Adrenal gland (tissue), 12 donors: ENCODE results near the gene SCT. TPM values are rescaled to one million over a fixed set of nuclear protein-coding genes. Genes with fewer than 3 reads are reported as not detected.

ENCODE experiments used
- DNase-seq, 7 donors: peaks; one replicate each; pipeline ENCODE4 v3.0.0-alpha.2; 2019 to 2020
- H3K27ac ChIP-seq, 5 donors: fragments of 200-600 bp; sonication (generic) in 4 of 5; 1 replicate in 3 of 5; 2 replicates in 2 of 5; pipeline versions ENCODE4 v1.5.1 to v1.8.0; 2016 to 2020; ENCODE audit warnings: mild to moderate bottlenecking in 1 of 5
- H3K27me3 ChIP-seq: fragments of 200-600 bp; 2 replicates; pipeline ENCODE4 v1.8.0; 2021
- H3K36me3 ChIP-seq, 2 donors: fragments of 200-600 bp; replicated peaks in 1 of 2; 1 replicate in 1 of 2; 2 replicates in 1 of 2; pipeline versions ENCODE4 v1.5.1 to v1.8.0; 2018 to 2022
- H3K4me1 ChIP-seq, 2 donors: fragments of 200-600 bp; replicated peaks in 1 of 2; 1 replicate in 1 of 2; 2 replicates in 1 of 2; pipeline versions ENCODE4 v1.5.1 to v1.8.0; 2018 to 2021
- H3K4me3 ChIP-seq, 4 donors: fragments of 200-600 bp; sonication (generic) in 3 of 4; one replicate each; pipeline ENCODE4 v1.5.1; 2016 to 2018
- H3K9me3 ChIP-seq, 3 donors: fragments of 200-600 bp; sonication (generic) in 1 of 3; replicated peaks in 1 of 3; 1 replicate in 2 of 3; 2 replicates in 1 of 3; pipeline versions ENCODE4 v1.5.1 to v1.8.0; 2016 to 2021
- CTCF ChIP-seq, 6 experiments: fragments of 450-650 bp in 4 of 6; fragments of 200-600 bp in 2 of 6; sonication (generic) in 1 of 6; IDR thresholded peaks; 1 replicate in 5 of 6; 2 replicates in 1 of 6; pipeline versions ENCODE4 v1.5.1 to v1.8.0; 2016 to 2021; ENCODE audit warnings: antibody characterized with exemption in 6 of 6, mild to moderate bottlenecking in 2 of 6, moderate library complexity in 1 of 6
- POLR2A ChIP-seq, 2 donors: fragments of 450-650 bp; IDR thresholded peaks; one replicate each; pipeline ENCODE4 v1.6.1; 2017; ENCODE audit warnings: antibody characterized with exemption in 2 of 2, mild to moderate bottlenecking in 2 of 2, moderate library complexity in 1 of 2
- WGBS, 4 donors: extraction: QIAGEN DNeasy Blood & Tissue Kit in 2 of 4; methylation state at CpG; one replicate each; pipeline versions ENCODE4 v1.1.5 to v1.1.7; 2013 to 2017; 5-methylcytosine and 5-hydroxymethylcytosine counted together
- intact Hi-C, 2 donors: fragments of 100-400 bp; cut with DNase I; formaldehyde crosslinking; loops; one replicate each; pipeline versions ENCODE4 v1.14.1 to v1.15.0; 2022 to 2023
- polyA plus RNA-seq, 3 donors: library from polyadenylated mRNA; stranded (reverse); fragments of 200-250 nt in 2 of 3; fragments of 350-450 nt in 1 of 3; fragmentation: Illumina TruSeq in 1 of 3; extraction: RNeasy Lipid Tissue Mini Kit (QIAGEN cat#74804) in 1 of 3; gene quantifications; one replicate each; pipeline ENCODE4 v1.2.3, GENCODE V29; 2013 to 2014
- total RNA-seq, 9 donors: library from RNA; depleted of rRNA in 4 of 9; stranded (reverse); fragments of >200 nt in 4 of 9; fragments of 120-200 nt in 1 of 9; fragmentation: NEBNext Ultra II Directional in 1 of 9; extraction: Animal tissue kit (Norgen Biotek cat#: 25700) in 1 of 9; gene quantifications; one replicate each; pipeline versions ENCODE4 v1.1.0 to v1.2.4, GENCODE V29; 2013 to 2023
- donor health status: healthy with polysubstance abuse.
- donor health status: Bipolar disorder and iron deficiency.
- donor health status: DM: yes; HTN: yes; CAD: no.
- donor health status: DM: no; HTN: no; CAD: no.
- donor health status: DM: no; HTN: no; CAD: no.
- donor health status: DM: yes; HTN: yes; CAD: no.

The SCT gene
- total and polyA plus RNA-seq, 12 donors = 0.61 to 0.67 TPM; not detected in 10

- WGBS, 4 donors = 85 to 91% (median 88%) methylated on average over 17 of the region's 17 CpGs
- no peaks in the 10 kb centered on the region for H3K27me3 ChIP-seq
- no peak for TF ChIP-seq CTCF (IDR thresholded peaks at IDR 0.05)
- no peak for TF ChIP-seq POLR2A (IDR thresholded peaks at IDR 0.05)
- intact Hi-C loops = no loop called here
- no peaks in the 10 kb centered on the region for H3K9me3 ChIP-seq
- peaks cover 39 to 44% of the 10 kb centered on the region in 2 donors for H3K4me1 ChIP-seq
- no peak for DNase-seq
- H3K27ac ChIP-seq = peak overlapping the region in 2 of 5 donors; percentile 20 to 85
- H3K4me3 ChIP-seq = no peak overlapping the region
- H3K36me3 ChIP-seq = peaks cover 0 to 39% of the 10 kb centered on the region in 2 donors
Observed at GRCh38 chr11:581752-582151, 45.2 kb downstream of the SCT start.

- no peaks in the 10 kb centered on the region for H3K9me3 ChIP-seq
- TF ChIP-seq POLR2A (IDR thresholded peaks at IDR 0.05) = no peak
- no peak for TF ChIP-seq CTCF (IDR thresholded peaks at IDR 0.05)
- intact Hi-C loops = no loop called here
- no peaks in the 10 kb centered on the region for H3K27me3 ChIP-seq
- peaks cover 0 to 35% of the 10 kb centered on the region in 2 donors for H3K36me3 ChIP-seq
- H3K4me3 ChIP-seq = no peak overlapping the region
- peaks cover 39 to 44% of the 10 kb centered on the region in 2 donors for H3K4me1 ChIP-seq
- H3K27ac ChIP-seq = peak overlapping the region in 4 of 5 donors; percentile 26 to 85 (median 50)
- DNase-seq = peak in 1 of 7 donors; percentile 48
- 59 to 75% (median 68%) methylated on average over 13 to 14 of the region's 14 CpGs for WGBS, 4 donors
Observed at GRCh38 chr11:581342-581741, 45.6 kb downstream of the SCT start.

- no peak for TF ChIP-seq CTCF (IDR thresholded peaks at IDR 0.05)
- TF ChIP-seq POLR2A (IDR thresholded peaks at IDR 0.05) = peak in 1 of 2 donors; percentile 42
- intact Hi-C loops = no loop called here
- Histone ChIP-seq H3K9me3 (no peaks in the 10 kb centered on the region), H3K4me3 (no peak overlapping the region), H3K27ac (peak overlapping the region; percentile 18 to 86 (median 74)), H3K27me3 (no peaks in the 10 kb centered on the region), H3K36me3 (peaks cover 0 to 28% of the 10 kb centered on the region in 2 donors), H3K4me1 (peaks cover 39 to 49% of the 10 kb centered on the region in 2 donors)
- peak in 6 of 7 donors; percentile 84 to 91 (median 87) for DNase-seq
- WGBS, 4 donors = 43 to 59% (median 54%) methylated on average over 9 to 20 of the region's 20 CpGs
Observed at GRCh38 chr11:579830-580601, 47.0 kb downstream of the SCT start.

GRCh38 chr11:578276-579035 is 48.5 kb downstream of the SCT start:
- intact Hi-C loops = no loop called here
- H3K4me1 ChIP-seq = peaks cover 39 to 51% of the 10 kb centered on the region in 2 donors
- H3K27ac ChIP-seq = peak overlapping the region in 3 of 5 donors; percentile 17 to 100 (median 91)
- DNase-seq = no peak
- no peak overlapping the region for H3K4me3 ChIP-seq
- H3K9me3 ChIP-seq = no peaks in the 10 kb centered on the region
- H3K36me3 ChIP-seq = peaks cover 0 to 18% of the 10 kb centered on the region in 2 donors
- H3K27me3 ChIP-seq = no peaks in the 10 kb centered on the region
- WGBS, 4 donors = 66 to 76% (median 70%) methylated on average over 17 to 21 of the region's 21 CpGs
- TF ChIP-seq POLR2A (IDR thresholded peaks at IDR 0.05) (no peak), CTCF (IDR thresholded peaks at IDR 0.05) (no peak)
